ENCODE measurements around the gene KLHL26. TPM values are rescaled to one million over a fixed set of nuclear protein-coding genes. Genes with fewer than 3 reads are reported as not detected.
A peak's percentile ranks its signal among the peaks of the same experiment; 100 is the strongest.

Gene KLHL26
- total and polyA plus RNA-seq, 2 experiments from 2014 or later: 2.9 to 6.4 TPM

DNA sequence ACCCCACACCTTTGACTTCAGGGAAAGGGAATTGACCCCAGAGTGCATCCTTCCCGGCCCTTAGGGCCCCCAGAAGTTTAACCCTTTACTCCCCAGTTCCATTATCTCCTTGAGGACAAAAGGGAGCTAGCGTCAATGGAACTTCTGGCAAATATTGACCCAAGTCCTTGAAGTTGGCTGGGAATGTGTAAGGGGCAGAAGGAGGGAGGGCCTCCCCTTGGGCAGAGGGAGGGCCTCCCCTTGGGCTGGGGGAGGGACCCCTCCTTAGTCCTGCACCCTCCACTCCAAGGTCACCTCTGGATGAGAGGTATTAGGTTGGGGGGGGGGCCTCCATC, 27.1 kb upstream of the KLHL26 start:
- Histone ChIP-seq H3K9me2 (ENCODE audit: insufficient read depth) (no peaks in the 10 kb centered on the region), H3K9me3 (ENCODE audit: low read depth) (no peaks in the 10 kb centered on the region), H3K9ac (no peak overlapping the region), H3K4me3 (no peak overlapping the region), H3K4me1 (ENCODE audit: insufficient read depth) (no peaks in the 10 kb centered on the region), H3K27me3 (replicated peaks; ENCODE audit: insufficient read depth) (peaks cover 84% of the 10 kb centered on the region), H3F3A (ENCODE audit: insufficient read depth) (0 out of 2 replicates have a peak, but pooled peaks cover 6% of the 10 kb centered on the region), H3K27ac (no peak overlapping the region), H3K36me3 (ENCODE audit: low read depth) (no peaks in the 10 kb centered on the region), H3K79me2 (ENCODE audit: insufficient read depth) (no peaks in the 10 kb centered on the region), H2AFZ (no peak overlapping the region), H3K4me2 (ENCODE audit: unreplicated experiment) (no peak overlapping the region), H4K20me1 (ENCODE audit: insufficient read depth) (no peaks in the 10 kb centered on the region)
- no peak for DNase-seq
- in situ Hi-C loops (cut with MboI): loop anchor here (10.0 kb wide), 1 partner anchor 235 kb away; no protein-coding TSS in a partner anchor
- TF ChIP-seq EZH2 (IDR thresholded peaks at IDR 0.05; ENCODE audit: insufficient read depth, poor library complexity, severe bottlenecking): no peak
- no peak for TF ChIP-seq EZH2phosphoT487 (IDR thresholded peaks at IDR 0.05; ENCODE audit: insufficient read depth, low read depth)
- 32% methylated on average over 2 of the region's 2 CpGs for WGBS, 2 experiments (ENCODE audit: low coverage in 1 of 2, low lambda C conversion rate in 2 of 2, missing lambda C conversion rate in 2 of 2)

DNA sequence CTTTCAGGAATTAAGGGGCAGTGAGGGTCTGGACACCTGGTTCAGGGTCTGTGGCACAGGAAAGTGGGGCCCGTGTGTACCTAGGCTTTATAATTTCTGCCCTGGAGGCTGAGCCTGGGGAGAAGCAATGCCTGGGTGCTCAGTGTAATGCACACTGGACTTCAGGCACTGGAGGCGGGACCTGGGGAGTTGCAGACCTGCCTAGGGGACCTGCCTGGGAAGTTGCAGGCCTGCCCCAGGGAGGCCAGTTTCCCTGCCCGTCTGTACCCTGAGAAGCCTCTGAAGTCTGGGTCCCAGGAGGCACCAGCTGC, 26.6 kb upstream of the KLHL26 start:
- Histone ChIP-seq H4K20me1 (ENCODE audit: insufficient read depth) (no peaks in the 10 kb centered on the region), H3K36me3 (ENCODE audit: low read depth) (no peaks in the 10 kb centered on the region), H3K79me2 (ENCODE audit: insufficient read depth) (no peaks in the 10 kb centered on the region), H3K9me2 (ENCODE audit: insufficient read depth) (no peaks in the 10 kb centered on the region), H3K27ac (no peak overlapping the region), H3K9me3 (ENCODE audit: low read depth) (no peaks in the 10 kb centered on the region), H2AFZ (no peak overlapping the region), H3K4me1 (ENCODE audit: insufficient read depth) (no peaks in the 10 kb centered on the region), H3F3A (ENCODE audit: insufficient read depth) (0 out of 2 replicates have a peak, but pooled peaks cover 6% of the 10 kb centered on the region), H3K9ac (no peak overlapping the region), H3K4me3 (no peak overlapping the region), H3K27me3 (replicated peaks; ENCODE audit: insufficient read depth) (peaks cover 84% of the 10 kb centered on the region), H3K4me2 (ENCODE audit: unreplicated experiment) (no peak overlapping the region)
- WGBS, 2 experiments (ENCODE audit: low coverage in 1 of 2, low lambda C conversion rate in 2 of 2, missing lambda C conversion rate in 2 of 2): 32 to 35% methylated on average over 3 of the region's 3 CpGs
- in situ Hi-C loops (cut with MboI): no loop called here
- no peak for DNase-seq
- no peak for TF ChIP-seq EZH2 (IDR thresholded peaks at IDR 0.05; ENCODE audit: insufficient read depth, poor library complexity, severe bottlenecking)
- no peak for TF ChIP-seq EZH2phosphoT487 (IDR thresholded peaks at IDR 0.05; ENCODE audit: insufficient read depth, low read depth)

DNA sequence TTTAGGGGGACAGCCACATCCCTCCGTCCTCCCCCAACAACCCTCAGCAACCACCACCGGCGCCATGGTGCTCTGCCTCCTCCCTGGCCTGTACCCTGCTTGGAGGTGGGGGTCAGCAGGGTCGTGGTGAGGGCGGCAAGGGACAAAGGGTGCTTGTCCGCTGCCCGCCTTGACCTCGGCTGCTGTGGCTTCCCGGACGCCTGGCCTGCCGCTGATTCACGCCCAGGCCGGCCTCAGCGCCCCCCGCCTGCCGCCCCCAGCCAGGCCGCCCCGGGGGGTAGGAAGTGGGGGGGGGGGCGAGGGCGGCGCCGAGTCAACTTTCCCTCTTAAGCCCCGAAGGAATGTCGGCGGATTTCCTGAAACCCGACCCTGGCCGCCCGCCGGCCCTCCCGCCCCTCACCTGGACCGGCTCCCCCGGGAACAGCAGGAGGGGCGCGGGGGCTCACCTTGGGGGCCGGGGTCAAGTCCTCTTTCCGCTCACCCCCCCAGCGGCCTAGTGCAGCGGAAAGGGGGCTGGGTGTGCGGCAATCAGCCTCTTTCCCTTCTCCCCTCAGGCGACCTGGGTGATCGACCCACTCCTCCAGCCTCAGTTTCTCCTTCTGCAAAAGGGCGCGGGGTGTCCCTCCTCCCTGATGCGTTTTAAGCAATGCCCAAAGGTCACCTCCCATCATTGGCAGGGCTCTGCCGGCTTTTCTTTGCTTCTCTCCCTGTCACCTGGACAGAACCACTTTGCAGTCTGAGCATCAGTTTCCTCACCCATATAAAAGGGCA, 26.1 kb upstream of the KLHL26 start:
- H3K27me3 ChIP-seq (replicated peaks; ENCODE audit: insufficient read depth): peaks cover 85% of the 10 kb centered on the region
- H3F3A ChIP-seq (ENCODE audit: insufficient read depth): 0 out of 2 replicates have a peak, but pooled peaks cover 6% of the 10 kb centered on the region
- DNase-seq: no peak
- H3K27ac ChIP-seq: no peak overlapping the region
- H3K4me1 ChIP-seq (ENCODE audit: insufficient read depth): no peaks in the 10 kb centered on the region
- no peaks in the 10 kb centered on the region for H4K20me1 ChIP-seq (ENCODE audit: insufficient read depth)
- H3K9me2 ChIP-seq (ENCODE audit: insufficient read depth): no peaks in the 10 kb centered on the region
- 8 to 10% methylated on average over 19 to 38 of the region's 45 CpGs for WGBS, 2 experiments (ENCODE audit: low coverage in 1 of 2, low lambda C conversion rate in 2 of 2, missing lambda C conversion rate in 2 of 2)
- H3K79me2 ChIP-seq (ENCODE audit: insufficient read depth): no peaks in the 10 kb centered on the region
- H3K4me3 ChIP-seq: no peak overlapping the region
- in situ Hi-C loops (cut with MboI): no loop called here
- no peaks in the 10 kb centered on the region for H3K9me3 ChIP-seq (ENCODE audit: low read depth)
- no peak overlapping the region for H3K9ac ChIP-seq
- TF ChIP-seq EZH2 (IDR thresholded peaks at IDR 0.05; ENCODE audit: insufficient read depth, poor library complexity, severe bottlenecking): no peak
- TF ChIP-seq EZH2phosphoT487 (IDR thresholded peaks at IDR 0.05; ENCODE audit: insufficient read depth, low read depth): peak; percentile 92
- no peaks in the 10 kb centered on the region for H3K36me3 ChIP-seq (ENCODE audit: low read depth)
- H3K4me2 ChIP-seq (ENCODE audit: unreplicated experiment): no peak overlapping the region
- no peak overlapping the region for H2AFZ ChIP-seq

DNA sequence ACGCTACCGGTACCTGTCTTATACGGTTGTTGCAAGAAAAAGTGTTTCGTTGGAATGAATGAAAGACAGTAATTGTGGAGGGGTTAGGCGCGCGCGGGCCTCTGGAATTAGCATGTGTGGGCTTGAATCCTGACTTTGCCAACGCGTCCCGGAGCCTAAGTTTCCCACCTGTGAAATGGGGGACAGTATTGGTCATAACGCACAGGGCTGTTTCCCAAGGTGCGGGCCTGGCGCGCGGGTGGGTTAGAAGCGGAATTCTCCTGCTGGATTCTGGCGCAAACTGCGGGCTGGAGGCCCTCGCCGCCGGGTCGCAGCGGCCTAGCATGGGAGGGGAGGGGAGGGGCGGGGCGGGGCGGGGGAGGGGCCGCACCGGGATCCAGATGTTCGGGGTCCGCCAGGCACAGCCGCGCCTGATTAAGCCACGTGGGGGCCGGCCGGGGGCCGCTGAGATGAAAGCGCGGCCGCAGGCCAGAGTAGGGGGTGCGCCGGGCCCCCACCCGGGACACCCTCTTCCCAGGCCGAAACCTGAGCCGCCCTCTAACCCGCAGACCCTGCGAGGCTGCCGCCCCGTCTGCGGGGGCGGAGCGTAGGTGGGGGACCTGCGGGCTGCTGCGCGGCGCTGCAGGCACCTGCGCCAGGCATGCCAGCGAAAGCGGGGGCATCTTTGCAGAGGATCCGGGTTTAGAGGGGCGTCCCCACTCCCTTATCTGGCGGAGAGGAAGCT, 25.3 kb upstream of the KLHL26 start:
- H4K20me1 ChIP-seq (ENCODE audit: insufficient read depth): no peaks in the 10 kb centered on the region
- H3F3A ChIP-seq (ENCODE audit: insufficient read depth): 0 out of 2 replicates have a peak, but pooled peaks cover 6% of the 10 kb centered on the region
- H3K4me1 ChIP-seq (ENCODE audit: insufficient read depth): no peaks in the 10 kb centered on the region
- H3K27me3 ChIP-seq (replicated peaks; ENCODE audit: insufficient read depth): peaks cover 80% of the 10 kb centered on the region
- H3K36me3 ChIP-seq (ENCODE audit: low read depth): no peaks in the 10 kb centered on the region
- H3K9me3 ChIP-seq (ENCODE audit: low read depth): no peaks in the 10 kb centered on the region
- H3K9me2 ChIP-seq (ENCODE audit: insufficient read depth): no peaks in the 10 kb centered on the region
- H3K79me2 ChIP-seq (ENCODE audit: insufficient read depth): no peaks in the 10 kb centered on the region
- WGBS, 2 experiments (ENCODE audit: low coverage in 1 of 2, low lambda C conversion rate in 2 of 2, missing lambda C conversion rate in 2 of 2): 2 to 4% methylated on average over 41 to 62 of the region's 62 CpGs
- in situ Hi-C loops (cut with MboI): no loop called here
- no peak for DNase-seq
- H3K27ac ChIP-seq: no peak overlapping the region
- TF ChIP-seq EZH2 (IDR thresholded peaks at IDR 0.05; ENCODE audit: insufficient read depth, poor library complexity, severe bottlenecking): peak; percentile 98
- TF ChIP-seq EZH2phosphoT487 (IDR thresholded peaks at IDR 0.05; ENCODE audit: insufficient read depth, low read depth): peak; percentile 81; the same call in 1 of the 2 replicates
- no peak overlapping the region for H3K9ac ChIP-seq
- no peak overlapping the region for H3K4me2 ChIP-seq (ENCODE audit: unreplicated experiment)
- H2AFZ ChIP-seq: no peak overlapping the region
- H3K4me3 ChIP-seq: no peak overlapping the region

All from GM23248 (cell line).